Transverse colon (tissue), 4 donors: Measurements from ENCODE around the gene ALPK3. TPM values are rescaled to one million over a fixed set of nuclear protein-coding genes. Genes with fewer than 3 reads are reported as not detected.

ENCODE experiments used
- DNase-seq: peaks from one replicate; pipeline ENCODE4 v3.0.0-alpha.2; 2019
- H3K27ac ChIP-seq, 4 donors: fragments of 200-600 bp; sonication (generic); 2 replicates each; pipeline ENCODE4 v1.5.1; 2016 to 2018; ENCODE audit warnings: inconsistent platforms in 4 of 4
- H3K27me3 ChIP-seq: fragments of 200-600 bp; sonication (generic); 2 replicates; pipeline ENCODE4 v1.5.1; 2017; ENCODE audit warnings: inconsistent platforms
- H3K36me3 ChIP-seq, 4 donors: fragments of 200-600 bp; sonication (generic); 2 replicates each; pipeline ENCODE4 v1.5.1; 2017 to 2019; ENCODE audit warnings: inconsistent platforms in 4 of 4
- H3K4me1 ChIP-seq, 4 donors: fragments of 200-600 bp; sonication (generic); 2 replicates each; pipeline ENCODE4 v1.5.1; 2017 to 2020; ENCODE audit warnings: inconsistent platforms in 4 of 4
- H3K4me3 ChIP-seq, 4 donors: fragments of 200-600 bp; sonication (generic); 1 replicate in 1 of 4; 2 replicates in 3 of 4; pipeline versions ENCODE4 v1.5.1 to v1.6.1; 2017 to 2019; ENCODE audit warnings: inconsistent platforms in 4 of 4
- H3K9me3 ChIP-seq, 2 donors: fragments of 200-600 bp; sonication (generic); 2 replicates each; pipeline ENCODE4 v1.5.1; 2017 to 2019; ENCODE audit warnings: inconsistent platforms in 2 of 2
- EP300 ChIP-seq: sonication (generic); formaldehyde crosslinking; IDR thresholded peaks from one replicate; pipeline ENCODE4 v1.6.1; 2017; ENCODE audit warnings: antibody characterized with exemption, low read depth
- POLR2A ChIP-seq: fragments of 450-650 bp; IDR thresholded peaks from one replicate; pipeline ENCODE4 v1.6.1; 2016; ENCODE audit warnings: antibody characterized with exemption, mild to moderate bottlenecking, moderate library complexity
- POLR2AphosphoS5 ChIP-seq, 3 donors: sonication (generic); formaldehyde crosslinking; IDR thresholded peaks; one replicate each; pipeline ENCODE4 v1.6.1; 2016; ENCODE audit warnings: antibody characterized with exemption in 3 of 3
- WGBS, 2 donors: methylation state at CpG; one replicate each; pipeline ENCODE4 v1.1.5; 2018; ENCODE audit warnings: low coverage in 1 of 2; 5-methylcytosine and 5-hydroxymethylcytosine counted together
- in situ Hi-C, 4 donors: fragments of 200-750 bp; cut with MboI; loops; one replicate each; pipeline versions ENCODE4 v1.15.0 to v1.15.1; 2017; ENCODE audit warnings: low sequenced_read_pairs in 3 of 4, low pct_ligation_motif_present in 1 of 4, low pct_unique_long_range_greater_than_20kb in 1 of 4
- intact Hi-C: fragments of 100-400 bp; cut with DNase I; formaldehyde crosslinking; loops from one replicate; pipeline ENCODE4 v1.15.1; 2023; ENCODE audit warnings: low total_unique reads
- total RNA-seq, 4 donors: library from RNA; depleted of rRNA; stranded (reverse); fragments of >200 nt; gene quantifications; one replicate each; pipeline ENCODE4 v1.1.0, GENCODE V29; 2016
- TF ChIP-seq, protein P1 (sequence below), 5 experiments: fragments of 200-600 bp in 3 of 5; fragments of 450-650 bp in 2 of 5; sonication (generic) in 3 of 5; IDR thresholded peaks; 1 replicate in 2 of 5; 2 replicates in 3 of 5; pipeline ENCODE4 v1.5.1; 2016 to 2017; ENCODE audit warnings: antibody characterized with exemption in 5 of 5, inconsistent platforms in 3 of 5, mild to moderate bottlenecking in 2 of 5, moderate library complexity in 1 of 5

The ALPK3 gene
- total RNA-seq, 4 donors from 2014 or later = 1.1 to 4.6 (median 2.8) TPM

DNA sequence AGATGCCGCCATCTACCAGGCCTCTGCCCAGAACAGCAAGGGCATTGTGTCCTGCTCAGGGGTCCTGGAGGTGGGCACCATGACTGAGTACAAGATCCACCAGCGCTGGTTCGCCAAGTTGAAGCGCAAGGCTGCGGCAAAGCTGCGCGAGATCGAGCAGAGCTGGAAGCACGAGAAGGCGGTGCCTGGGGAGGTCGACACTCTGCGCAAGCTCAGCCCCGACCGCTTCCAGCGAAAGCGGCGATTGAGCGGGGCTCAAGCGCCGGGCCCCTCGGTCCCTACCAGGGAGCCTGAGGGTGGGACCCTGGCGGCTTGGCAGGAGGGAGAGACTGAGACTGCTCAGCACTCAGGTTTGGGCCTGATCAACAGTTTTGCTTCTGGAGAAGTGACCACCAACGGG, 22.6 kb downstream of the ALPK3 start:
- peak overlapping the region; percentile 71 to 81 (median 76) for H3K27ac ChIP-seq
- no peak for DNase-seq
- in situ Hi-C loops = no loop called here
- TF ChIP-seq, protein P1, sequence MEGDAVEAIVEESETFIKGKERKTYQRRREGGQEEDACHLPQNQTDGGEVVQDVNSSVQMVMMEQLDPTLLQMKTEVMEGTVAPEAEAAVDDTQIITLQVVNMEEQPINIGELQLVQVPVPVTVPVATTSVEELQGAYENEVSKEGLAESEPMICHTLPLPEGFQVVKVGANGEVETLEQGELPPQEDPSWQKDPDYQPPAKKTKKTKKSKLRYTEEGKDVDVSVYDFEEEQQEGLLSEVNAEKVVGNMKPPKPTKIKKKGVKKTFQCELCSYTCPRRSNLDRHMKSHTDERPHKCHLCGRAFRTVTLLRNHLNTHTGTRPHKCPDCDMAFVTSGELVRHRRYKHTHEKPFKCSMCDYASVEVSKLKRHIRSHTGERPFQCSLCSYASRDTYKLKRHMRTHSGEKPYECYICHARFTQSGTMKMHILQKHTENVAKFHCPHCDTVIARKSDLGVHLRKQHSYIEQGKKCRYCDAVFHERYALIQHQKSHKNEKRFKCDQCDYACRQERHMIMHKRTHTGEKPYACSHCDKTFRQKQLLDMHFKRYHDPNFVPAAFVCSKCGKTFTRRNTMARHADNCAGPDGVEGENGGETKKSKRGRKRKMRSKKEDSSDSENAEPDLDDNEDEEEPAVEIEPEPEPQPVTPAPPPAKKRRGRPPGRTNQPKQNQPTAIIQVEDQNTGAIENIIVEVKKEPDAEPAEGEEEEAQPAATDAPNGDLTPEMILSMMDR (IDR thresholded peaks at IDR 0.05) = no peak
- TF ChIP-seq POLR2AphosphoS5 (IDR thresholded peaks at IDR 0.05) (no peak), POLR2A (no peak), EP300 (no peak)
- intact Hi-C loops = loop anchor here (5.0 kb wide), 1 partner anchor 88 kb away; no protein-coding TSS in a partner anchor
- 93 to 95% methylated on average over 3 to 23 of the region's 23 CpGs for WGBS, 2 donors
- H3K27me3 ChIP-seq = no peaks in the 10 kb centered on the region
- no peaks in the 10 kb centered on the region for H3K9me3 ChIP-seq
- H3K36me3 ChIP-seq = no peaks in the 10 kb centered on the region
- no peak overlapping the region for H3K4me3 ChIP-seq
- H3K4me1 ChIP-seq = peaks cover 14 to 16% (median 15%) of the 10 kb centered on the region in 4 donors

DNA sequence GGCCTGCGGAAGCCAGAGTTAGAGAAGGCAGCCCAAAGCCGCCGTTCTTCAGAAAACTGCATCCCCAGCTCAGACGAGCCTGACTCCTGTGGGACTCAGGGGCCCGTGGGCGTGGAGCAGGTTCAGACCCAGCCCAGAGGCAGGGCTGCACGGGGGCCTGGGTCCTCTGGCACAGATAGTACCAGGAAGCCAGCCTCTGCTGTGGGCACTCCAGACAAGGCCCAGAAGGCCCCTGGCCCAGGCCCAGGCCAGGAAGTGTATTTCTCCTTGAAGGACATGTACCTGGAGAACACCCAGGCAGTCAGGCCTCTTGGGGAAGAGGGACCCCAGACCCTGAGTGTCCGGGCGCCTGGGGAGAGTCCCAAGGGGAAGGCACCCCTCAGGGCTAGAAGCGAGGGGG, 23.1 kb downstream of the ALPK3 start:
- H3K36me3 ChIP-seq = no peaks in the 10 kb centered on the region
- no peaks in the 10 kb centered on the region for H3K27me3 ChIP-seq
- no peak for DNase-seq
- 86 to 100% methylated on average over 1 to 7 of the region's 10 CpGs for WGBS, 2 donors
- TF ChIP-seq EP300 = no peak
- H3K4me3 ChIP-seq = no peak overlapping the region
- intact Hi-C loops = loop anchor here (5.0 kb wide), 1 partner anchor 87 kb away; no protein-coding TSS in a partner anchor
- peak overlapping the region; percentile 71 to 81 (median 76) for H3K27ac ChIP-seq
- no peaks in the 10 kb centered on the region for H3K9me3 ChIP-seq
- in situ Hi-C loops = no loop called here
- H3K4me1 ChIP-seq = peaks cover 14 to 21% (median 18%) of the 10 kb centered on the region in 4 donors

DNA sequence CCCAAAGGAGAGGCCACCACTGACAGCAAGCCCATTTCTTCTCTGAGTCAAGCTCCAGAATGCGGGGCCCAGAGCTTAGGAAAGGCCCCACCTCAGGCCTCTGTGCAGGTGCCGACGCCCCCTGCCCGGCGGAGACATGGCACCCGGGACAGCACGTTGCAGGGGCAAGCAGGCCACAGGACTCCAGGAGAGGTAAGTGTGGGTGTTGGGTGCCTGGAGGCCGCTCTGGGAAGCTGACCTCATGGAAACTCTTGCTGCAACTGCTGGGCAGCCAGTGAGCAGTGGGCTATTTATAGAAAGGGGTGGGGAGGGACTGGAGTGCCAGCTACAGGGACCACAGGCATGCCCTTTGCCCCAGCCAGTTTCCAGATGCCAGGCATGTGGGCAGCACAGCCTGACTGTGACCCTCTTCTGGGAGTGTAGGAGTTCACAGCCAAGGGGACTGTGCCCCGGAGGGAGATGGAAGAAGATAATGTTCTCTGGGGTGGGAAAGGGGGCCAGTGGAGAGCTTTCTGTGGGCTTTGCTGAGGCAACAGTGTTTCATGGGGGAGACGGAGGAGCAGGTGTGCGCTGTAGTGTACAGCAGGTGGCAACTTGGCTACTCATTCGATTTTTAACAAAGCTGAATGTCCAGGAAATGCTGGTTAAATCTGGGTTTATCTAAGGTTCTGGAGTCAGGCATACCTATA, 23.7 kb downstream of the ALPK3 start:
- 67 to 72% methylated on average over 2 to 12 of the region's 12 CpGs for WGBS, 2 donors
- Histone ChIP-seq H3K36me3 (no peaks in the 10 kb centered on the region), H3K4me1 (peaks cover 14 to 23% (median 19%) of the 10 kb centered on the region in 4 donors), H3K4me3 (no peak overlapping the region), H3K9me3 (no peaks in the 10 kb centered on the region), H3K27me3 (no peaks in the 10 kb centered on the region), H3K27ac (peak overlapping the region; percentile 71 to 81 (median 76))
- in situ Hi-C loops (no loop called here), intact Hi-C loops (loop anchor here (5.0 kb wide), 1 partner anchor 86 kb away; no protein-coding TSS in a partner anchor)
- TF ChIP-seq, protein P1 (IDR thresholded peaks at IDR 0.05) = no peak
- TF ChIP-seq EP300 (peak; percentile 84), POLR2AphosphoS5 (IDR thresholded peaks at IDR 0.05) (peak; percentile 42 to 56 (median 47))
- DNase-seq = peak; percentile 64

DNA sequence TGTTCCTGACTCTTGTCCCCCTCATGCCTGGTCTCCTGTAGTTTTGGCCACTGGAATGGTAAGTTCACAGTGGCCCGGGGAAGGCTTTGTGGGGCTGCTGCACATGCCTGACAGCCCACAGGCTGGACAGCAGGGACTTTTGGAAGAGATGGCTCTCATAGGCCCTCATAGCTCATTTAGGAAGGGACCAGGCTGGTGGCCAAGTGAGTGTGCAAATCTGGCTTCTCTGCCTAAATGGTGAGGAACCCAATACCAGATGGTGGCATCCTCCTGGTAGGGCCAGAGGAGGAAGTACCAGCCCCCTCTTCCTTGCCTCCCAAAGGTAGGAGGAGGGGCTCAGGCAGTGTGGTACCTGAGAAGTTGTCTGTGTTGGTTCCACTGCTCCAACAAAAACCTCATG, 25.6 kb downstream of the ALPK3 start:
- no peaks in the 10 kb centered on the region for H3K36me3 ChIP-seq
- no peak overlapping the region for H3K27ac ChIP-seq
- in situ Hi-C loops (no loop called here), intact Hi-C loops (loop anchor here (5.0 kb wide), 1 partner anchor 85 kb away; no protein-coding TSS in a partner anchor)
- no peak overlapping the region for H3K4me3 ChIP-seq
- H3K9me3 ChIP-seq = no peaks in the 10 kb centered on the region
- no peak for TF ChIP-seq EP300
- TF ChIP-seq, protein P1 (IDR thresholded peaks at IDR 0.05) = no peak
- no peak for TF ChIP-seq POLR2A
- TF ChIP-seq POLR2AphosphoS5 (IDR thresholded peaks at IDR 0.05) = no peak
- H3K4me1 ChIP-seq = peaks cover 14 to 23% (median 19%) of the 10 kb centered on the region in 4 donors
- no peaks in the 10 kb centered on the region for H3K27me3 ChIP-seq
- 100% methylated on average over 1 of the region's 1 CpG; no CpG with 5 or more reads in 1 of the 2 donors for WGBS, 2 donors
- DNase-seq = no peak
